Measurements from ENCODE around the gene TMEM200A. TPM values are rescaled to one million over a fixed set of nuclear protein-coding genes. Genes with fewer than 3 reads are reported as not detected.

The TMEM200A gene
- total and polyA plus RNA-seq, 2 donors (not counting 1 experiment from before 2014, with no cell fraction given), result 0.13 to 0.37 TPM

DNA sequence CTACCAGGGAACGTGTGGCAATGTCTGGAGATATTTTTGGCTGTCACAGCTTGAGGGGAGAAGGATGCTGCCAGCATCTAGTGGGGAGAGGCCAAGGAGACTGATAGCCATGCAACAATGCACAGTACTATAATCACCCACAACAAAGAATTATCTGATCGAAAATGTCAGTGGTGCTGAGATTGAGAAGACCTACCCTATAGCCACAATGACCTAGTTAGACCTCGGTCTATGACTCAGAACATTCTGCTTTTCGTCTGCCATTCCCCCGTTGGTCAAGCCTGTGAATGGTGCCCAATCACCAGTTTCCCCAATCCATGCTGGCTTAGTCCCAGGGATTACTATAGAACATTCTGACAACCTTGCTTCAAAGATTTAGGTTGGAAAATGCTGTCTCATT, 93.5 kb downstream of the TMEM200A start:
- H3K4me1 Mint-ChIP-seq, result no peaks in the 10 kb centered on the region

DNA sequence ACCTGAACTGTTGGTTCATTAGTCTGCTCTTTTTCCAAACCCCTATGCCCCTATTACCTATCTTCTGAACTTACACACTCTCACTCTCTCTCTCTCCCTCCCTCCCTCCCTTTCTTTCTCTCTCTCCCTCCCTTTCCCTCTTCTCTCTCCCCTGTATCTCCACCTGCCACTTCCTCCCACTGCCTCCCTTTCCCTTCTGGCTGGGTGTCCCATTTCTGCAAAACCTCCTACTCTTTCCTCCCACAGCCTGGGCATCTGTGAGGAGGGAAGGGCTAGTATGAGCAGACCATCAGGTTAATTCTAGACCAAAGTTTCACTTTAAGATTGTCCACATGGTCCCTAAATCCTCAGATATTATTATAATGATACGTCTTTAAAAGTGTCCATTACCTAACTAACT, 95.1 kb downstream of the TMEM200A start:
- Histone ChIP-seq H3K9ac (ENCODE audit: low read length) (no peak overlapping the region), H3K4me2 (replicated peaks; ENCODE audit: low read depth, low read length, poor library complexity, severe bottlenecking) (no peak overlapping the region), H3K27ac (ENCODE audit: low read length in 2 of 2) (no peak overlapping the region), H3K79me2 (ENCODE audit: control insufficient read depth, insufficient read depth, low read length) (no peaks in the 10 kb centered on the region), H3K27me3 (replicated peaks in 1 of 4; ENCODE audit: control extremely low read depth in 1 of 4, control insufficient read depth in 3 of 4, insufficient read depth in 4 of 4, low read length in 3 of 4) (no peaks in the 10 kb centered on the region), H3K9me3 (ENCODE audit: control extremely low read depth in 1 of 3, control insufficient read depth in 2 of 3, insufficient read depth in 1 of 3, low read length in 2 of 3) (no peaks in the 10 kb centered on the region), H3K4me1 (ENCODE audit: control insufficient read depth in 2 of 2, insufficient read depth in 2 of 2, low read length in 2 of 2) (no peaks in the 10 kb centered on the region), H4K20me1 (ENCODE audit: control insufficient read depth, insufficient read depth, low read length, poor library complexity, severe bottlenecking) (no peaks in the 10 kb centered on the region), H3K36me3 (replicated peaks in 1 of 2; ENCODE audit: control extremely low read depth in 1 of 2, control insufficient read depth in 1 of 2, extremely low read depth in 1 of 2, insufficient read depth in 2 of 2, low read length in 1 of 2) (no peaks in the 10 kb centered on the region), H2AFZ (ENCODE audit: insufficient read depth, low read depth, low read length, poor library complexity, severe bottlenecking) (no peak overlapping the region), H3K4me3 (ENCODE audit: control extremely low read depth in 1 of 5, extremely low read depth in 1 of 5, insufficient read depth in 1 of 5, low read depth in 2 of 5, low read length in 4 of 5) (no peak overlapping the region)
- TF ChIP-seq CTCF (IDR thresholded peaks at IDR 0.05) (no peak), EZH2 (IDR thresholded peaks at IDR 0.05; ENCODE audit: borderline replicate concordance, insufficient read depth, low read depth, low read length, poor library complexity, severe bottlenecking) (no peak)
- ChIA-PET CTCF (no interaction called here), POLR2A (no interaction called here)
- no peak overlapping the region for H3K4me3 Mint-ChIP-seq
- WGBS (ENCODE audit: insufficient coverage), result no CpG with 5 or more reads among the region's 1 CpG
- no peaks in the 10 kb centered on the region for H3K4me1 Mint-ChIP-seq
- intact Hi-C loops (cut with micrococcal nuclease), result no loop called here
- H3K27ac Mint-ChIP-seq, result no peak overlapping the region
- H3K9me3 Mint-ChIP-seq (ENCODE audit: insufficient read depth), result no peaks in the 10 kb centered on the region
- H3K27me3 Mint-ChIP-seq, result peaks cover 4% of the 10 kb centered on the region
- DNase-seq (no peak), ATAC-seq (ENCODE audit: low read depth) (no peak)

More for the DNA sequence above, 93.5 kb downstream of the TMEM200A start:
- Histone ChIP-seq H4K20me1 (ENCODE audit: control insufficient read depth, insufficient read depth, low read length, poor library complexity, severe bottlenecking) (no peaks in the 10 kb centered on the region), H3K36me3 (replicated peaks in 1 of 2; ENCODE audit: control extremely low read depth in 1 of 2, control insufficient read depth in 1 of 2, extremely low read depth in 1 of 2, insufficient read depth in 2 of 2, low read length in 1 of 2) (no peaks in the 10 kb centered on the region), H3K27ac (ENCODE audit: low read length in 2 of 2) (no peak overlapping the region), H3K9me3 (ENCODE audit: control extremely low read depth in 1 of 3, control insufficient read depth in 2 of 3, insufficient read depth in 1 of 3, low read length in 2 of 3) (no peaks in the 10 kb centered on the region), H3K4me3 (ENCODE audit: control extremely low read depth in 1 of 5, extremely low read depth in 1 of 5, insufficient read depth in 1 of 5, low read depth in 2 of 5, low read length in 4 of 5) (no peak overlapping the region), H3K4me1 (ENCODE audit: control insufficient read depth in 2 of 2, insufficient read depth in 2 of 2, low read length in 2 of 2) (no peaks in the 10 kb centered on the region), H2AFZ (ENCODE audit: insufficient read depth, low read depth, low read length, poor library complexity, severe bottlenecking) (no peak overlapping the region), H3K4me2 (replicated peaks; ENCODE audit: low read depth, low read length, poor library complexity, severe bottlenecking) (no peak overlapping the region), H3K27me3 (replicated peaks in 1 of 4; ENCODE audit: control extremely low read depth in 1 of 4, control insufficient read depth in 3 of 4, insufficient read depth in 4 of 4, low read length in 3 of 4) (no peaks in the 10 kb centered on the region), H3K9ac (ENCODE audit: low read length) (no peak overlapping the region), H3K79me2 (ENCODE audit: control insufficient read depth, insufficient read depth, low read length) (no peaks in the 10 kb centered on the region)
- intact Hi-C loops (cut with micrococcal nuclease), result no loop called here
- no peak overlapping the region for H3K27ac Mint-ChIP-seq
- no peak overlapping the region for H3K4me3 Mint-ChIP-seq
- DNase-seq (no peak), ATAC-seq (ENCODE audit: low read depth) (no peak)
- TF ChIP-seq EZH2 (IDR thresholded peaks at IDR 0.05; ENCODE audit: borderline replicate concordance, insufficient read depth, low read depth, low read length, poor library complexity, severe bottlenecking), result no peak
- TF ChIP-seq CTCF (IDR thresholded peaks at IDR 0.05), result no peak
- H3K9me3 Mint-ChIP-seq (ENCODE audit: insufficient read depth), result no peaks in the 10 kb centered on the region
- 86% methylated on average over 4 of the region's 5 CpGs for WGBS (ENCODE audit: insufficient coverage)
- ChIA-PET CTCF (no interaction called here), POLR2A (no interaction called here)
- peaks cover 4% of the 10 kb centered on the region for H3K27me3 Mint-ChIP-seq
